Measurements from ENCODE around the gene CANT1. TPM values are rescaled to one million over a fixed set of nuclear protein-coding genes. Genes with fewer than 3 reads are reported as not detected.

Gene CANT1
- total and polyA plus RNA-seq, 9 of the 15 experiments (the other 6 are each of a cell fraction or from before 2014, with no cell fraction given) = 2.7 to 66.4 (median 22.5) TPM

DNA sequence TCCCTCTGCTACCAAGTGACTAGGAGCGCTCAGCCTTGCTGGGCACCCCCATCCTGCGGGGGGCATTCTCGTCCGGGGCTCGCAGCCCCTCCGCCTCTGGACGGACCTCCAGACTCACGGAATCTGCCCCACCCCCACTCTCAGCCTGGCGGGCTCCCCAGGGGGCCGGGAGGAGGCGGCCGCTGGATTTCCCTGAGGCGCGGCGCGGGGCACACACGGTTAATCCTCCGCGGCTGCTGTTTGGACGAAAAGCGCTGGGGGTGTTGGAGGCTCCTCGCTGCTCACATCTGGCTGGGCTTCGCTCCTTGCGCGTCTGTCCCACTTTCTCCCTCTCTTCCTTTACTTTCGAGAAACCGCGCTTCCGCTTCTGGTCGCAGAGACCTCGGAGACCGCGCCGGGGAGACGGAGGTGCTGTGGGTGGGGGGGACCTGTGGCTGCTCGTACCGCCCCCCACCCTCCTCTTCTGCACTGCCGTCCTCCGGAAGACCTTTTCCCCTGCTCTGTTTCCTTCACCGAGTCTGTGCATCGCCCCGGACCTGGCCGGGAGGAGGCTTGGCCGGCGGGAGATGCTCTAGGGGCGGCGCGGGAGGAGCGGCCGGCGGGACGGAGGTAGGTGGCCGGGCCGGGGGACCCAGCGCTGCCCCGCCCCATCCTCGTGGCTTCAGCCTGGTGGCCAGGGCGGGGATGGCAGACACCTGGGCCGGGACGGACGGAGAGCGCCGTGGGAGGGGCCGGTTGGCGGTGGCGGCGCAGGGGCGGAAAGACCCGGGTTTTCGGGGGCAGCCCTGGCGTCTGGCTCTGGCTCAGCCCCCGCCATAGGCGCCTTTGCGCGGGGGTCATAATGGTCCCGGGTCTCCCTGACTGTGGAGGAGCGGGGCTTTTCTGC, 14.6 kb upstream of the CANT1 start, which contains the start of gene C1QTNF1:
C1QTNF1 (plus strand) TSS at position 284 of the 886 bp plus-strand sequence. CDS start 19,800 bp downstream, outside the sequence.
- ChIA-PET POLR2A (interaction anchor here (0.6 kb wide), 1 partner anchor 642 kb away, joined by 3 read pairs; no protein-coding TSS in a partner anchor), CTCF (ENCODE audit: low intra/inter-chr PET ratio) (no interaction called here)
- no peaks in the 10 kb centered on the region for H3K9me3 ChIP-seq (replicated peaks; ENCODE audit: control insufficient read depth, insufficient read depth, low read depth, low read length)
- in situ Hi-C loops (cut with MboI) (no loop called here), intact Hi-C loops (cut with micrococcal nuclease) (no loop called here)
- no peak within 1 kb of the TSS for H3K27ac ChIP-seq (ENCODE audit: extremely low read depth, low read depth, low read length)
- H3K27me3 ChIP-seq (ENCODE audit: control insufficient read depth in 2 of 2, insufficient read depth in 2 of 2, low read length in 2 of 2) = peaks cover 60 to 75% of the 10 kb centered on the region in 2 experiments
- H3K36me3 ChIP-seq (ENCODE audit: control insufficient read depth, insufficient read depth, low read length) = no peaks in the 10 kb centered on the region
- H3K9ac ChIP-seq (ENCODE audit: insufficient read depth in 1 of 2, low read depth in 2 of 2, low read length in 2 of 2) = no peak within 1 kb of the TSS
- no peak within 1 kb of the TSS for H3K4me3 ChIP-seq
- peak; percentile 67 for ATAC-seq
- H2AFZ ChIP-seq (ENCODE audit: low read depth, low read length) = no peak within 1 kb of the TSS
- H3K4me1 ChIP-seq (replicated peaks in 1 of 2; ENCODE audit: control insufficient read depth in 2 of 2, insufficient read depth in 2 of 2, low read length in 2 of 2) = peaks cover 9 to 28% of the 10 kb centered on the region in 2 experiments
- no peaks in the 10 kb centered on the region for H3K79me2 ChIP-seq (ENCODE audit: control insufficient read depth, insufficient read depth, low read length)
- 9% methylated on average over 37 of the region's 77 CpGs for WGBS (ENCODE audit: insufficient coverage, low coverage, missing lambda C conversion rate)
- H3K9me1 ChIP-seq (ENCODE audit: control insufficient read depth, insufficient read depth, low read length) = no peaks in the 10 kb centered on the region
- no TSS peak for BruUV-seq (replicated peaks)
- no peak for FAIRE-seq
- TF ChIP-seq, protein P1, sequence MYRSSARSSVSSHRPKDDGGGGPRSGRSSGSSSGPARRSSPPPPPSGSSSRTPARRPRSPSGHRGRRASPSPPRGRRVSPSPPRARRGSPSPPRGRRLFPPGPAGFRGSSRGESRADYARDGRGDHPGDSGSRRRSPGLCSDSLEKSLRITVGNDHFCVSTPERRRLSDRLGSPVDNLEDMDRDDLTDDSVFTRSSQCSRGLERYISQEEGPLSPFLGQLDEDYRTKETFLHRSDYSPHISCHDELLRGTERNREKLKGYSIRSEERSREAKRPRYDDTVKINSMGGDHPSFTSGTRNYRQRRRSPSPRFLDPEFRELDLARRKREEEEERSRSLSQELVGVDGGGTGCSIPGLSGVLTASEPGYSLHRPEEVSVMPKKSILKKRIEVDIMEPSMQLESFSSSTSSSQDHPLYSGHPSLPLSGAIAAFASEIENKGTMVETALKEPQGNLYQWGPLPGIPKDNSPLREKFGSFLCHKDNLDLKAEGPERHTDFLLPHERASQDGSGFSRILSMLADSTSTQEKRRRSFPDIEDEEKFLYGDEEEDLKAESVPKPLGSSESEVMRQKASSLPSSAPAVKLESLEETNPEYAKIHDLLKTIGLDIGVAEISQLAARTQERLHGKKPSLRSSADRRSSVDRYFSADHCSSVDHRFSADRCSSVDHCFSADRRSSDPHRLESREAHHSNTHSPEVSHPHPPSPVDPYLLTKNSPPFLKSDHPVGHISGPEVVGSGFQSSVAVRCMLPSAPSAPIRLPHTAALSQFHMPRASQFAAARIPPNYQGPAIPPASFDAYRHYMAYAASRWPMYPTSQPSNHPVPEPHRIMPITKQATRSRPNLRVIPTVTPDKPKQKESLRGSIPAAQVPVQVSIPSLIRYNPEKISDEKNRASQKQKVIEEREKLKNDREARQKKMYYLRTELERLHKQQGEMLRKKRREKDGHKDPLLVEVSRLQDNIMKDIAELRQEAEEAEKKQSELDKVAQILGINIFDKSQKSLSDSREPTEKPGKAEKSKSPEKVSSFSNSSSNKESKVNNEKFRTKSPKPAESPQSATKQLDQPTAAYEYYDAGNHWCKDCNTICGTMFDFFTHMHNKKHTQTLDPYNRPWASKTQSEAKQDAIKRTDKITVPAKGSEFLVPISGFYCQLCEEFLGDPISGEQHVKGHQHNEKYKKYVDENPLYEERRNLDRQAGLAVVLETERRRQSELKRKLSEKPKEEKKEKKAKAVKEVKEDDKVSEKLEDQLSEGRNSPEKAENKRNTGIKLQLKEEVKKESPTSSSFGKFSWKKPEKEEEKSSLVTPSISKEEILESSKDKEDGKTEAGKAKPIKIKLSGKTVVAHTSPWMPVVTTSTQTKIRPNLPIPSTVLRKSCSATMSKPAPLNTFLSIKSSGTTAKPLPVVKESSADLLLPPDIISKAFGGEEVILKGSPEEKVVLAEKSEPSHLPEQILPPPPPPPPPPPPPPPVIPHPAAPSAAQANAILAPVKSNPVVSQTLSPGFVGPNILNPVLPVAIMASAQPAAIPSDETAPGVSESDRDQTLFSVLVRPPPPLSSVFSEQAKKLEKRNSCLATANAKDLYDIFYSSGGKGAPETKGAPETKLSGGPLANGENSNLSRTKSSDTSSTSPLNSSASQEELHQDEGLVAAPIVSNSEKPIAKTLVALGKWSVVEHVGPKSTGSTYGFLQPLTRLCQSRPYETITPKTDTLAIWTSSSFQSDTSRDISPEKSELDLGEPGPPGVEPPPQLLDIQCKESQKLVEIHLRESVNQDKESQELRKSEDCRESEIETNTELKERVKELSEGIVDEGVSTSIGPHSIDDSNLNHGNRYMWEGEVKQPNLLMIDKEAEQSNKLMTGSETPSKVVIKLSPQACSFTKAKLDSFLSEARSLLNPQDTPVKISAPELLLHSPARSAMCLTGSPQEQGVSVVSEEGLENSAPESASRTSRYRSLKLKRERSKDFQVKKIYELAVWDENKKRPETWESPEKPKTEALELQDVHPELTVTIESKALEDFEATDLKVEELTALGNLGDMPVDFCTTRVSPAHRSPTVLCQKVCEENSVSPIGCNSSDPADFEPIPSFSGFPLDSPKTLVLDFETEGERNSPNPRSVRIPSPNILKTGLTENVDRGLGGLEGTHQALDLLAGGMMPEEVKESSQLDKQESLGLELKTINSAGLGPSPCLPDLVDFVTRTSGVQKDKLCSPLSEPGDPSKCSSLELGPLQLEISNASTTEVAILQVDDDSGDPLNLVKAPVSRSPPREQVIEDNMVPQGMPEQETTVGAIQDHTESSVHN (IDR thresholded peaks at IDR 0.05; ENCODE audit: borderline replicate concordance in 1 of 2, low read depth in 1 of 2) = no peak
- TF ChIP-seq, protein P2, sequence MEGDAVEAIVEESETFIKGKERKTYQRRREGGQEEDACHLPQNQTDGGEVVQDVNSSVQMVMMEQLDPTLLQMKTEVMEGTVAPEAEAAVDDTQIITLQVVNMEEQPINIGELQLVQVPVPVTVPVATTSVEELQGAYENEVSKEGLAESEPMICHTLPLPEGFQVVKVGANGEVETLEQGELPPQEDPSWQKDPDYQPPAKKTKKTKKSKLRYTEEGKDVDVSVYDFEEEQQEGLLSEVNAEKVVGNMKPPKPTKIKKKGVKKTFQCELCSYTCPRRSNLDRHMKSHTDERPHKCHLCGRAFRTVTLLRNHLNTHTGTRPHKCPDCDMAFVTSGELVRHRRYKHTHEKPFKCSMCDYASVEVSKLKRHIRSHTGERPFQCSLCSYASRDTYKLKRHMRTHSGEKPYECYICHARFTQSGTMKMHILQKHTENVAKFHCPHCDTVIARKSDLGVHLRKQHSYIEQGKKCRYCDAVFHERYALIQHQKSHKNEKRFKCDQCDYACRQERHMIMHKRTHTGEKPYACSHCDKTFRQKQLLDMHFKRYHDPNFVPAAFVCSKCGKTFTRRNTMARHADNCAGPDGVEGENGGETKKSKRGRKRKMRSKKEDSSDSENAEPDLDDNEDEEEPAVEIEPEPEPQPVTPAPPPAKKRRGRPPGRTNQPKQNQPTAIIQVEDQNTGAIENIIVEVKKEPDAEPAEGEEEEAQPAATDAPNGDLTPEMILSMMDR (IDR thresholded peaks at IDR 0.05 in 2 of 3, conservative IDR thresholded peaks at IDR 0.05 in 1 of 3; ENCODE audit: insufficient read depth in 2 of 3, low read depth in 1 of 3, low read length in 3 of 3) = 0 out of 6 replicates have a peak, but pooled peaks of 1 of the 3 experiments have one; percentile 14
- peak in 2 of 4 experiments; percentile 68 to 71 for DNase-seq (ENCODE audit: extremely low read depth in 1 of 4, low spot score in 3 of 4)
- H4K20me1 ChIP-seq (replicated peaks; ENCODE audit: control insufficient read depth, insufficient read depth, low read length) = peaks cover 4% of the 10 kb centered on the region; the same call in 1 of the 2 replicates
- no peak within 1 kb of the TSS for H3K4me2 ChIP-seq (ENCODE audit: insufficient read depth, low read length)
